Prostate gland (tissue), 2 donors: ENCODE results near the gene GABBR2.

Experiments used
- POLR2A ChIP-seq: fragments of 450-650 bp; IDR thresholded peaks from one replicate; pipeline ENCODE4 v1.6.1; 2016; ENCODE audit warnings: antibody characterized with exemption, mild to moderate bottlenecking
- POLR2AphosphoS5 ChIP-seq: sonication (generic); formaldehyde crosslinking; IDR thresholded peaks from one replicate; pipeline ENCODE4 v1.6.1; 2017; ENCODE audit warnings: antibody characterized with exemption
- TF ChIP-seq, protein P1 (sequence below), 4 experiments: fragments of 200-600 bp in 2 of 4; fragments of 450-650 bp in 2 of 4; sonication (generic) in 2 of 4; IDR thresholded peaks; 1 replicate in 3 of 4; 2 replicates in 1 of 4; pipeline ENCODE4 v1.5.1; 2016 to 2019; ENCODE audit warnings: antibody characterized with exemption in 4 of 4, mild to moderate bottlenecking in 2 of 4, moderate library complexity in 2 of 4

DNA sequence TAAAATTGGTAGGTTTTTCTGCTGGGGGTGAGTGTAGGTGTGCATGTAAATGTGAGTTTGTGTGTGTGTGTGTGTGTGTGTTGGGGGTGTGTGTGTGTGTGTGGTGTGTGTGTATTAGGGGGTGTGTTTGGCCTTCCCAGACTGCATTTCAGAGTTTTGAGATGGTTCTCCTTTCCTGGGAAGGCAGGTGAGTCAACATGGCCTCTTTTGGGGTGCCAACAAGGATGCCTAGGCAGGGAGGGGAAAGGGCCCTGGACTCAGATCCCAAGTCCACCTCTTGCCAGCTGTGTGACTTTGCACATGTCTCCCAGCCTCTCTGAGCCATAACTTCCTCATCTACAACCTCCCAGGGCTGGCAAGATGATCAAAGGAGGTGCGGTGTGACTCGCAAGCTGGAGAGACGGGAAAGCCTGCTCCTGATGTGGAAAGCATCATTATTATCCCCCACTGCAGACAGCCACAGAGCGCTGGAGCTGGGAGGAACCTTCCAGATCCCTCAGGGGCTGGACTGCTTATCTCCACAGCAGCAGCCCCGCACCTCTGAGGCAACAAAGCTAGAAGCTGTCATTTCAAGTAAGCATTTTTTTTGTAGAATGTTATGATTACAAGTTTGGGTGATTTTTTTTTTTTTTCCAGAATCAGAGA, 389.8 kb downstream of the GABBR2 start:
- TF ChIP-seq POLR2AphosphoS5 (no peak), POLR2A (no peak)
- TF ChIP-seq, protein P1, sequence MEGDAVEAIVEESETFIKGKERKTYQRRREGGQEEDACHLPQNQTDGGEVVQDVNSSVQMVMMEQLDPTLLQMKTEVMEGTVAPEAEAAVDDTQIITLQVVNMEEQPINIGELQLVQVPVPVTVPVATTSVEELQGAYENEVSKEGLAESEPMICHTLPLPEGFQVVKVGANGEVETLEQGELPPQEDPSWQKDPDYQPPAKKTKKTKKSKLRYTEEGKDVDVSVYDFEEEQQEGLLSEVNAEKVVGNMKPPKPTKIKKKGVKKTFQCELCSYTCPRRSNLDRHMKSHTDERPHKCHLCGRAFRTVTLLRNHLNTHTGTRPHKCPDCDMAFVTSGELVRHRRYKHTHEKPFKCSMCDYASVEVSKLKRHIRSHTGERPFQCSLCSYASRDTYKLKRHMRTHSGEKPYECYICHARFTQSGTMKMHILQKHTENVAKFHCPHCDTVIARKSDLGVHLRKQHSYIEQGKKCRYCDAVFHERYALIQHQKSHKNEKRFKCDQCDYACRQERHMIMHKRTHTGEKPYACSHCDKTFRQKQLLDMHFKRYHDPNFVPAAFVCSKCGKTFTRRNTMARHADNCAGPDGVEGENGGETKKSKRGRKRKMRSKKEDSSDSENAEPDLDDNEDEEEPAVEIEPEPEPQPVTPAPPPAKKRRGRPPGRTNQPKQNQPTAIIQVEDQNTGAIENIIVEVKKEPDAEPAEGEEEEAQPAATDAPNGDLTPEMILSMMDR (IDR thresholded peaks at IDR 0.05) = no peak
